Activated gamma-delta T cell treated with anti-CD3 and anti-CD28 coated beads, Interleukin-2, amount 50 U/mL, for 16 hours (primary cell): ENCODE data around the gene FAM110A.
A peak's percentile ranks its signal among the peaks of the same experiment; 100 is the strongest.
"Not testable (repeated sequence)": the region's sequence is repeated elsewhere in the genome, so short reads cannot be mapped to it uniquely, and the experiment has no call there.

ENCODE experiments used
- DNase-seq: peaks from one replicate; pipeline ENCODE4 v3.0.0-alpha.2; 2020; ENCODE audit warnings: low read depth

Gene FAM110A

GRCh38 chr20:833450-834150 is at the start of gene FAM110A:
Gene FAM110A, plus strand, starts transcription at chr20:833715. Its CDS starts 11,090 bp downstream, at chr20:844805.
- peak; percentile 93 for DNase-seq

GRCh38 chr20:787825-788224 is 45.7 kb upstream of the FAM110A start:
- DNase-seq: no peak

DNA sequence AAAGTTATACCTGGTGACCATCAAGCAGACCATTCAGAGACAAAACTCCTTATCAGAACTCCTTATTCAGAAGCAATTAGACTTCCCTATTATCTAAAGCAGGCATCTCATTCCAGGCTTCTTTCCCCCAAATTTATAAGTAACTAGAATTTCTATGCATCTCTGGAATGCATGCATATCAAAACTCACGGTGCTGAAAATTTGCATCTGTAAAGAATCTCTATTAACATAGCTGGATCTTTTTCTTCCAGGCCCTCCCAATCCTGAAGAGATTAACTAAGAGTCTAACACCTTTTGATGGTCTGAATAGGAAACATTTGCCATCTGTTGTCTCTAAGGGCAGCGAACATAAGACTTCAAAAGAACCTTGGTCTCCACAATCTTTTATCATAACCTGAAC is 42.5 kb upstream of the FAM110A start:
- DNase-seq: no peak

GRCh38 chr20:792248-792647 is 41.3 kb upstream of the FAM110A start:
- no peak for DNase-seq

GRCh38 chr20:796921-797320 is 36.6 kb upstream of the FAM110A start:
- no peak for DNase-seq

- not testable (repeated sequence) for DNase-seq
These were observed 34.8 kb upstream of the FAM110A start for GRCh38 chr20:798746-799145.

GRCh38 chr20:800026-800425 is 33.5 kb upstream of the FAM110A start:
- not testable (repeated sequence) for DNase-seq

DNA sequence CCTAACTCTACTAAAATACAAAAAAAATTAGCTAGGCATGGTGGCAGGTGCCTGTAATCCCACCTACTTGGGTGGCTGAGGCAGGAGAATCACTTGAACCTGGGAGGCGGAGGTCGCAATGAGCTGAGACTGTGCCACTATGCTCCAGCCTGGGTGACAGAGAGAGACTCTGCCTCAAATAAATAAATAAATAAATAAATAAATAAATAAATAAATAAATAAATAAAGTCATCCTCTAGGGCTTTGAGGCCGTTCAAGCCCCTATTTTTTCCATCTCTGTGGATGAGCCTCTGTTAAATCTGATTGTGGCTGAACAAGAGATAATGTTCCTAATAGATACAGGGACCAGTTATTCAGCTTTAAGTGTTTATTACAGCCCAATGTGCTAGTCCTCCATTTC is 31.8 kb upstream of the FAM110A start:
- DNase-seq: no peak

GRCh38 chr20:805713-806112 is 27.8 kb upstream of the FAM110A start:
- DNase-seq: no peak

DNA sequence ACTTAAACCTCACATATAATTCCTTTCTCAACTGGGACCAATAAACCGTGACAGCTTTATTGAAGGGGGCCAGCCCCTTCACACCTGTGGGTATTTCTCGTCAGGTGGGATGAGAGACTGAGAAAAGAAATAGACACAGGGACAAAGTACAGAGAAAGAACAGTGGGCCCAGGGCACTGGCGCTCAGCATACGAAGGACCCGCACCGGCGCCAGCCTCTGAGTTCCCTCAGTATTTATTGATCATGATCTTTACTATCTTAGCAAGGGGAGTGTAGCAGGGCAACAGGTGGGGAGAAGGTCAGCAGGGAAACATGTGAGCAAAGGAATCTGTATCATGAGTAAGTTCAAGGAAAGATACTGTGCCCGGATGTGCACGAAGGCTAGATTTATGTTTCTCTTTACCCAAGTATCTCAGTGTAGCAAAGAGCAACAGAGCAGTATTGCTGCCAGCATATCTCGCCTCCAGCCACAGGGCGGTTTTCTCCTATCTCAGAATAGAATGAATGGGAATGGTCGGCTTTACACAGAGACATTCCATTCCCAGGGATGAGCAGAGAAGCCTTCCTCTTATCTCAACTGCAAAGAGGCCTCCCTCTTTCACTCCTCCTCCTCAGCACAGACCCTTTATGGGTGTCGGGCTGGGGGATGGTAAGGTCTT is 21.6 kb upstream of the FAM110A start:
- not testable (repeated sequence) for DNase-seq

DNA sequence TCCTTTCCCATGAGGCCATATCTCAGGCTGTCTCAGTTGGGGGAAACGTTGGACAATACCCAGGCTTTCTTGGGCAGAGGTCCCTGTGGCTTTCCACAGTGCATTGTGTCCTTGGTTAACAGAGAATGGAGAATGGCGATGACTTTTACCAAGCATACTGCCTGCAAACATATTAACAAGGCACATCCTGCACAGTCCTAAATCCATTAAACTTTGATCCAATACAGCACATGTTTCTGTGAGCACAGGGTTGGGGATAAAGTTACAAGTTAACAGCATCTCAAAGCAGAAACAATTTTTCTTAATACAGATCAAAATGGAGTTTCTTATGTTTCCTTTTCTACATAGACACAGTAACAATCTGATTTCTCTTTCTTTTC is 21.1 kb upstream of the FAM110A start:
- DNase-seq: not testable (repeated sequence)

DNA sequence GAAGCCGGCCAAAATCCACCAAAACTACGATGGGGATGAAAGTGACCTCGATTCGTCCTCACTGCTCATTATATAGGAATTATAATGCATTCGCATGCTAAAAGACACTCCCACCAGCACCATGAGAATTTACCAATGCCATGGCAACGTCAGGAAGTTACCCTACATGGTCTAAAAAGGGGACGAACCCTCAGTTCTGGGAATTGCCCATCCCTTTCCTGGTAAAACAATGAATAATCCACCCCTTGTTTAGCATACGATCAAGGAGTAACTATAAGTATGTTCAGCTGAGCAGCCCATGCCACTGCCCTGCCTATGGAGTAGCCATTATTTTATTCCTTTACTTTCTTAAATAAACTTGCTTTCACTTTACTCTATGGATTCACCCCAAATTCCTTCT is 20.1 kb upstream of the FAM110A start:
- no peak for DNase-seq

DNA sequence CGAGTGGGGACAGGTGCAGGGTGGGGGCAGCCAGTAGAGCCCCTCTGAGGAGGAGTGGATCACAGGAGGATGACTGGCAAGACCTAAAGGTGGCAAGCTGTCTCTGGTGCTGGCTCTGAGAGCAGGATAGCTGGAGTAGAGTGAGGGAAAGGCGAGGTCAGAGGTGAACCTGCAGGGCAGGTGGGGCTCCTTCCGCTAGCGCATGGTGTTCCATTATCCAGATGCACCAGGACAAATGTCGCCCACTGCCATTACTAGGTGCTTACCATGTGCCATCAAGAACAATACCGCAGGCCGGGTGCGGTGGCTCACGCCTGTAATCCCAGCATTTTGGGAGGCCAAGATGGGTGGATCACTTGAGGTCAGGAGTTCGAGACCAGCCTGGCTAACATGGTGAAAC is 18.3 kb upstream of the FAM110A start:
- no peak for DNase-seq

- DNase-seq: peak; percentile 41
These were observed 17.5 kb upstream of the FAM110A start for GRCh38 chr20:815914-816606.

GRCh38 chr20:818001-818664 is 15.4 kb upstream of the FAM110A start:
- no peak for DNase-seq

DNA sequence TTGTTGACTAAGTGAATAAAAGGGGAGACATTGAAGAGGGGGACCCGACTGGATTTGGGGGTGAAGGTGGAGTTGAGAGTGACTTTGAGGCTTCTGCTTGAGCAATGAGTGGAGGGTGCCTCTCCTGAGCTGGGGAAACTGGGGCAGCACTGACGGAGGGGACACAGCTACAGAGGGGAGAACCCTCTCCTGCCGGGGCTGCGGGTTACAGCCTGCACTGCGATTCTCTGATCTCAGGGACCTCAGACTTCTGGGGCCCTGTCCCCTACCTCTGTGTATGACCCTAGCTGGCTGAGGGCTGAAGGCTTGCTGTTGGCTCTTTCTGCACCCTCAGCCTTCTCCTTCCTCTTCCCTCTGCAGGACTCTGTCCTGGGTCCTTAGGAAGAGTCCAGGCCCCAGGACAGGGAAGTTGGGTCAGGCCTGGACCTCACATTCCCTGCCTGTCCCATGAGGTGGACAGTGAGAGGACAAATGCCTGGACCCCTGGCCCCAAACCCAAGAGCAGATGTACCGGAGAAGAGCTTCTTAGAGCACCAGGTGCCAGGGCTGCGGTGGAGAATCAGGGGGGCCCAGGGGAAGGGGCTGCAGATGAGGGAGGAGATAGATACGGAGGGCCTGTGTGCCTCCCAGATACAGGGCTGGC is 13.7 kb upstream of the FAM110A start:
- DNase-seq: no peak

DNA sequence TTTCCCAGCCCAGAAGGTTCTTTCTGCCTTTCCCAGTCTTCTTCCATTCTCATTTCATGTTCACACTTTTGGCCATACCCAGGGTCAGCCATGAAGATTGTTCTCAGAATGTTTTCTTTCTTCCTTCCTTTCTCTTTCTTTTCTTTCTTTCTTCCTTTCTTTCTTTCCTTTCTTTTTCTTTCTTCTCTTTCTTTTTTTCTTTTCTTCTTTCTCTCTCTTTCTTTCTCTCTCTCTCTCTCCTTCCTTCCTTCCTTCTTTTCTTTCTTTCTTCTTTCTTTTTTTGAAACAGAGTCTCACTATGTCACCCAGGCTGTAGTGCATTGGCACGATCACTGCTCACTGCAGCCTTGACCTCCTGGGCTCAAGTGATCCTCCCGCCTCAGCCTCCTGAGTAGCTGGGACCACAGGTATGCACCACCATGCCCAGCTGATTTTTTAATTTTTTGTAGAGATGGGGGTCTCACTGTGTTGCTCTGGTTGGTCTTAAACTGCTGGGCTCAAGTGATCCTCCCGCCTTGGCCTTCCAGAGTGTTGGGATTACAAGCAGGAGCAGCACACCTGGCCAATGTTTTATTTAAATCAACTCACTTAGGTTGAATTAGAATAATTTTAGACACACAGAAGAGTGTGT is 13.1 kb upstream of the FAM110A start:
- no peak for DNase-seq

GRCh38 chr20:821046-821730 is 12.3 kb upstream of the FAM110A start:
- DNase-seq: no peak

DNA sequence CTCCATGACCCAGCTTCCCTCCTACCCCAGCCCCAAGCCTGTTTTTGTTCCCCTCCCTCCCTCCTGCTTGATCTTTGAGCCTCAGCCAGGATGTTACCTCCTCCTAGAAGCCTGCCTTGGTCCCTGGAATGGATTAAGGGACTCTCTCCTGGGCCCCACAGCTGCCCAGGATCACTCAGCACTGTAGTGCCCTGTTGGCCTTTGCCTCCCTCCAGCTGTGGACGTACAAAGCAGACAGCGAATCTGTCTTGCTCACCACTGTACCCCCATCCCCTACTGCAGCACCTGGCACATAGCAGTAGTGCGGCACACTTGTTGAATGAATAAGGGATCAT is 11.8 kb upstream of the FAM110A start:
- no peak for DNase-seq

GRCh38 chr20:822651-823573 is 10.6 kb upstream of the FAM110A start:
- DNase-seq: no peak
